GM12865 (cell line): ENCODE data around the gene MBD4.
"Not testable (repeated sequence)": the region's sequence is repeated elsewhere in the genome, so short reads cannot be mapped to it uniquely, and the experiment has no call there.

Experiments used
- DNase-seq: peaks from one replicate; pipeline ENCODE4 v3.0.0; 2010; ENCODE audit warnings: low read depth
- H3K4me3 ChIP-seq: 2 replicates; pipeline ENCODE4 v1.5.1; 2011; ENCODE audit warnings: mild to moderate bottlenecking, low read depth, low read length, control low read depth
- TF ChIP-seq, protein P1 (sequence below): IDR thresholded peaks from 2 replicates; pipeline ENCODE4 v1.5.1; 2011; ENCODE audit warnings: low read length, control low read depth, low read depth, inconsistent platforms; ENCODE audit not compliant: insufficient read depth; ENCODE audit errors: missing control alignments

Gene MBD4

DNA sequence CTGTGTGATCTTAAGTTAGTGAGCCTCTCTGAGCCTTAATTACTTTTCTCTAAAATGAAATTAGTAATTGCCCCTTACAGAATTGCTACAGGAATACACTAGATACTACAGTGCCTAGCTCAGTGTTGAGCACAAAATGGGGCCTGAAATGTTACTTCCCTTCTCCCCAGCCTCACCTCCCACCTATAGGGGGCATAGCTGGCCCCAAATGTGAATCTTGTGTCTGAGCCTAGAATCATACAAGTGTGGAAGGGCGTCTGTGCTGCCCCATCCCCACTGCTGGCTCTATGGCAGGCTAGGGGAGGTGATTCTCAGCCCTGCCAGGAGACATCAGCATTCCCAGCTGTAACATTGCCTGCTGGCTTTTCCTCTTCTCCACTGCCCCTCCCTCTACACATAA, 43.0 kb upstream of the MBD4 start:
- TF ChIP-seq, protein P1, sequence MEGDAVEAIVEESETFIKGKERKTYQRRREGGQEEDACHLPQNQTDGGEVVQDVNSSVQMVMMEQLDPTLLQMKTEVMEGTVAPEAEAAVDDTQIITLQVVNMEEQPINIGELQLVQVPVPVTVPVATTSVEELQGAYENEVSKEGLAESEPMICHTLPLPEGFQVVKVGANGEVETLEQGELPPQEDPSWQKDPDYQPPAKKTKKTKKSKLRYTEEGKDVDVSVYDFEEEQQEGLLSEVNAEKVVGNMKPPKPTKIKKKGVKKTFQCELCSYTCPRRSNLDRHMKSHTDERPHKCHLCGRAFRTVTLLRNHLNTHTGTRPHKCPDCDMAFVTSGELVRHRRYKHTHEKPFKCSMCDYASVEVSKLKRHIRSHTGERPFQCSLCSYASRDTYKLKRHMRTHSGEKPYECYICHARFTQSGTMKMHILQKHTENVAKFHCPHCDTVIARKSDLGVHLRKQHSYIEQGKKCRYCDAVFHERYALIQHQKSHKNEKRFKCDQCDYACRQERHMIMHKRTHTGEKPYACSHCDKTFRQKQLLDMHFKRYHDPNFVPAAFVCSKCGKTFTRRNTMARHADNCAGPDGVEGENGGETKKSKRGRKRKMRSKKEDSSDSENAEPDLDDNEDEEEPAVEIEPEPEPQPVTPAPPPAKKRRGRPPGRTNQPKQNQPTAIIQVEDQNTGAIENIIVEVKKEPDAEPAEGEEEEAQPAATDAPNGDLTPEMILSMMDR = peak; percentile 28
- DNase-seq = no peak
- H3K4me3 ChIP-seq = no peak overlapping the region

DNA sequence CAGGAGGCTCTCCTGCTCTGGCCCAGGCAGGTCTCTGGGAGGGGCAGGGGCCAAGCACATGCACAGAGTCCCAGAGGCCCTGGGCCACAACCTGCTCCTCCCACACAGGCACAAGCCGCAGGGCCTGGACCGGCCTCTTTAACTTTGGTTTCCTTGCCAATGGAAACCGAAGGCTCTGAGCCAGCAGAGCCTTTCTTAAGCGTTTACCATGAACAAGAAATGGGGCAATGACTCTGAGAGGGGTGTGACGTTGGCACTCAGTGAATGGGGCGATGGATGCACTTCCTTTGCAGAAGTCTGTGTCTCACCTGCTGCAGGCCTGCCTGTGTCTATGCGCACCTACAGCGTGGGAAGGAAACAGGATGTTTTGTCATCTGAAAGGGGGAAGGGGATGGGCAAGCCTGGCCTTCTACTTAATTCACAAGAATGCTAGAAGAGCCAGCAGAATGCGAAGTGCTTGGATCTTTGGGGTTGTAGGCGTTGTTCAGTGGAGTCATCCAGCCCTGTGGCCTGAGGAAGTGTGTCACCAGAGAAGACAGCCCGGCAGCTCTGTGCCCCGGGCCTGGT, 42.1 kb upstream of the MBD4 start:
- DNase-seq = no peak
- TF ChIP-seq, protein P1 = no peak

DNA sequence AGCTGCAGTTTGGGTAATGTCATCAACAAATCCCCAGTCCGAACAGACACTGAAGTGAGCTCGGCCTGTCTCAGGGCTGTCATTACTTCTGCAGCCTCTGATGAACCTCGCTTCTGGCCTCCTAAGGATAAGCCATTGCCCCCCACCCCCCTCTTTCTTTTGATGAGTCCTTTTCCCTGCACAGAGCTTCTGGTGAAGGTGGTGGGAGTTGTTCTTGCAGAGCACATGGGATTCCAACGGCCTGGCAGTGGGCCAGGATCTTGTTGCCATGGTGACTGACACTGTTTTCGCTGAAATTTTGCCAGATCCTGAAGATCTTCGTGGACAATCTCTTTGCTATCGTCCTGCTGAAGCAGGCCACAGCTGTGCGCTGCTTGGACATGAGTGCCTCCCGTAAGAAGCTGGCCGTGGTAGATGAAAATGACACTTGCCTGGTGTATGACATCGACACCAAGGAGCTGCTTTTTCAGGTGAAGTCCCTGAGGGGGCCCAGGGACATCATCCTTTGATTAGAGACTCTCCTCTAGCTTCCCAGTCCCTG, 41.5 kb upstream of the MBD4 start:
- not testable (repeated sequence) for DNase-seq, H3K4me3 ChIP-seq

More for the DNA sequence above, 42.1 kb upstream of the MBD4 start:
- no peak overlapping the region for H3K4me3 ChIP-seq

DNA sequence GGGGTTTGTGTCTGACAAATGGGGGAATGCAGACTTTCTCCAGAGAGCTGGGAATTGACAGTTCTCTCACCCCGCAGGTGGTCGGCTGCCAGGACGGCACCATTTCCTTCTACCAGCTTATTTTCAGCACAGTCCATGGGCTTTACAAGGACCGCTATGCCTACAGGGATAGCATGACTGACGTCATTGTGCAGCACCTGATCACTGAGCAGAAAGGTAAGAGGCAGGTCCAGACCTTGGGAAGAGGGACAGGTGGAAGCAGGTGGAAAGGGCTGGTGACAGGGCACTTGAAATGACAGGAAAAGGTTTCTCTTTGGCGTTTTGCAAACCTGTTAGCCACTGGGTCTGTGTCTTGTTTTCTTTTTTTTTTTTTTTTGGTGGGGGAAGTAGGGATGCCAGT, 36.8 kb upstream of the MBD4 start:
- no peak overlapping the region for H3K4me3 ChIP-seq
- TF ChIP-seq, protein P1 = no peak
- DNase-seq = no peak

DNA sequence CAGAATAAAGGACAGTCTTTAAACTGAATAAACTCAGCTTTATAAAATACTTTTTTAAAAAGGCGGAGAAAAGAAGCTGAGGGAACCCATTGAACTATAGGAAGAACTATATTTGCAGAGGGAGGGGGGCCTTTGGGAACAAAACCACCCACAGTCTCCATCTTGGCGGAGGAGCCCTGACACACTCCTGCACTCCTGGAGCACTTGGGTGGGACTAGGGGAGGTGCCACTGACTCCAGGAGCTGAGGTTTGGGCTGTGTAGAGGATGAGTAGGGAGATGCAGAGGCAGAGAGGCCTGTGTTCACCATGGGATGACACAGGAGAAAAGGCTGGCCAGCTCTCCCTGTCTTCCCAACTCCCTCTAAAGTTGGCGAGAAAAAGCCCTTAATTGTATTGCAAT, 36.1 kb upstream of the MBD4 start:
- no peak for DNase-seq
- no peak overlapping the region for H3K4me3 ChIP-seq
- TF ChIP-seq, protein P1 = no peak

DNA sequence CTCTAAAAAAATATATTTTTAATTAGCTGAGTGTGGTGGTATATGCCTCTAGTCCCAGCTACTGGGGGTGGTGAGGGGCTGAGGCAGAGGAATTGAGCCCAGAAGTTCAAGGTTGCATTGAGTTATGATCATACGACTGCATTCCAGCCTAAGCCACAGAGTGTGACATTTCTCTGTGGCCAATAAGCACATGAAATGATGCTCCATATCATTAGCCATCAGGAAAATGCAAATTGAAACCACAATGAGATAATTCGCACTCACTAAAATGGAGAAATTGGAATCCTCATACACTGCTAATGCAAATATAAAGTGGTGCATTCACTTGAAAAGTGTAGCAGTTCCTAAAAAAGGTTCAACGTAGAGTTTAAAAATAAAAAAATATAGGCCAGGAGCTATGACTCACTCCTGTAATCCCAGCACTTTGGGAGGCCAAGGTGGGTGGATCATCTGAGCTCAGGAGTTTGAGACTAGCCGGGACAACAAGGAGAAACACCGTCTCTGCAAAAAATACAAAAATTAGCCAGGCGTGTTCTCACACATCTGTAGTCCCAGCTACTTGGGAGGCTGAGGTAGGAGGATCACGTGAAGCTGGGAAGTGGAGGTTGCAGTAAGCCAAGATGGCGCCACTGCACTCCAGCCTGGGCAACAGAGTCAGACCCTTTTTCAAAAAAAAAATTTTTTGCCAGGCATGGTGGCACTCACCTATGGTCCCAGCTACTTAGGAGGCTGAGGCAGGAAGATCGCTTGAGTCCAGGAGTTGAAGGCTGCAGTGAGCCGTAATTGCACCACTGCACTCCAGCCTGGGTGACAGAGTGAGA, 35.4 kb upstream of the MBD4 start:
- DNase-seq = no peak
- TF ChIP-seq, protein P1 = no peak
- H3K4me3 ChIP-seq = no peak overlapping the region

DNA sequence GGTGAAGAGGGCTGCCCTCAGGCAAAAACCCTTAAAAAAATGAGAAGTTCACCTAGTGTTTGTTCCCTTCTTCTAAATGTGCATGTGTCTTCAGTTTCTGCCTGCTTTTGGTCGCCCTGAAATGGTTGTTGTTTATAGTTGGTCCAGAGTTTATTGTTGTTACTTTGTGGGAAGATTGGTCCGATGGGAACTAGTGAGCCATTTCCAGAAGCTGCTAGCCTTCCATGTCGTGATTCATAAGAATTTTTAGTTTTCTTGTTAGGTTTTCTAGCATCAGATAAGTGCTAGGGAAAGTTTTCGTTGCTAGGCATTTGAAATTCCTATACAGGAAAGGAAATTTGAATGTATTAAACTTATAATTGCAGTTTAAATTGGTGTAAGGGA, 34.0 kb upstream of the MBD4 start:
- no peak overlapping the region for H3K4me3 ChIP-seq
- no peak for DNase-seq
- TF ChIP-seq, protein P1 = no peak
